Neural progenitor cell (in vitro differentiated cells): ENCODE results near the gene TLL1. TPM values are rescaled to one million over a fixed set of nuclear protein-coding genes. Genes with fewer than 3 reads are reported as not detected.

Experiments used
- DNase-seq: peaks from one replicate; pipeline ENCODE4 v3.0.0-alpha.2; 2016; ENCODE audit warnings: low spot score
- H2AFZ ChIP-seq: fragments of 200-600 bp; sonication (generic); replicated peaks from 2 replicates; pipeline ENCODE4 v1.6.1; 2016; ENCODE audit warnings: antibody characterized with exemption
- H3F3A ChIP-seq: fragments of 200-600 bp; sonication (generic); 2 replicates; pipeline ENCODE4 v1.6.1; 2016; ENCODE audit warnings: antibody characterized with exemption, low read depth
- H3K27ac ChIP-seq: fragments of 200-600 bp; sonication (generic); 2 replicates; pipeline ENCODE4 v1.5.1; 2016; ENCODE audit warnings: mild to moderate bottlenecking
- H3K27me3 ChIP-seq: fragments of 200-600 bp; sonication (generic); 2 replicates; pipeline ENCODE4 v1.6.1; 2016; ENCODE audit warnings: mild to moderate bottlenecking, moderate library complexity
- H3K36me3 ChIP-seq: fragments of 200-600 bp; sonication (generic); 2 replicates; pipeline ENCODE4 v1.5.1; 2016
- H3K4me1 ChIP-seq: fragments of 200-600 bp; sonication (generic); 2 replicates; pipeline ENCODE4 v1.6.1; 2016; ENCODE audit warnings: mixed run types
- H3K4me2 ChIP-seq: fragments of 200-600 bp; sonication (generic); 2 replicates; pipeline ENCODE4 v1.6.1; 2016
- H3K4me3 ChIP-seq: fragments of 200-600 bp; sonication (generic); 2 replicates; pipeline ENCODE4 v1.5.1; 2016
- H3K79me2 ChIP-seq: fragments of 200-600 bp; sonication (generic); 2 replicates; pipeline ENCODE4 v1.6.1; 2016; ENCODE audit warnings: low read depth
- H3K9ac ChIP-seq: fragments of 200-600 bp; sonication (generic); 2 replicates; pipeline ENCODE4 v1.6.1; 2016
- H3K9me3 ChIP-seq: fragments of 200-600 bp; sonication (generic); 2 replicates; pipeline ENCODE4 v1.5.1; 2016; ENCODE audit warnings: low read depth
- H4K20me1 ChIP-seq: fragments of 200-600 bp; sonication (generic); 2 replicates; pipeline ENCODE4 v1.6.1; 2016; ENCODE audit warnings: low read depth
- H3K27ac Mint-ChIP-seq: 3 replicates; pipeline ENCODE4 v1.8.0; 2021; ENCODE audit warnings: mixed read lengths
- H3K27me3 Mint-ChIP-seq: 2 replicates; pipeline ENCODE4 v1.8.0; 2022; ENCODE audit warnings: low read depth, mild to moderate bottlenecking, inconsistent platforms, moderate library complexity, mixed read lengths; ENCODE audit not compliant: insufficient read depth
- H3K36me3 Mint-ChIP-seq: 3 replicates; pipeline ENCODE4 v1.8.0; 2021; ENCODE audit warnings: mixed read lengths
- H3K4me1 Mint-ChIP-seq: 3 replicates; pipeline ENCODE4 v1.8.0; 2021; ENCODE audit warnings: mixed read lengths
- H3K4me3 Mint-ChIP-seq: 3 replicates; pipeline ENCODE4 v1.8.0; 2021; ENCODE audit warnings: mild to moderate bottlenecking, moderate library complexity, mixed read lengths
- H3K9me3 Mint-ChIP-seq: 3 replicates; pipeline ENCODE4 v1.8.0; 2020; ENCODE audit warnings: mixed read lengths
- CTCF ChIP-seq: fragments of 200-600 bp; sonication (generic); IDR thresholded peaks from 2 replicates; pipeline ENCODE4 v1.5.1; 2017; ENCODE audit warnings: antibody characterized with exemption, mild to moderate bottlenecking
- EZH2 ChIP-seq: fragments of 200-600 bp; sonication (generic); IDR thresholded peaks from 2 replicates; pipeline ENCODE4 v1.6.1; 2017; ENCODE audit warnings: antibody characterized with exemption, mild to moderate bottlenecking, moderate library complexity
- EZH2phosphoT487 ChIP-seq: fragments of 200-600 bp; sonication (generic); IDR thresholded peaks from 2 replicates; pipeline ENCODE4 v1.6.1; 2017; ENCODE audit warnings: antibody characterized with exemption
- total RNA-seq: library from RNA; depleted of rRNA; stranded (reverse); fragments of >200 nt; gene quantifications from 2 replicates; pipeline ENCODE4 v1.2.3, GENCODE V29; 2015; ENCODE audit warnings: low replicate concordance

Gene TLL1
- total RNA-seq, 1 donor from 2014 or later = 0.22 TPM

DNA sequence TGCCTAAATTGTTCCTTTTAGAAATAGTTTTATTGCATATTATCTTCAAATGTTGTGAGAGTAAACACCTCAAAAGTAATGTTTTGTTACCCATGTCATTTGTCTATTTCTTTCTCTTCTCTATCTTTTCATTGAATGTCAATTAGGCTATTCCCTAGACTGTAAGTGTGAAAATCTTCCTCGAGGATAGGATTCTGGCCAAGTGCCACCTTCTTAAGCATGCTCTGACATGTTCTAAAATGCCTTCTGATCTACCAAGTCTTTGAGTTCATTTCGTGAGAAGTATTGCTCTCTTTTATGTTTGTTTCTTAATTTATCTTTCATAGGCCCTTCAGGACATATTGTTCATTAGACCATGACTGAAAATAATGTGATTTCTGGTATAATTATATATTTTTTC, 44.1 kb upstream of the TLL1 start:
- H4K20me1 ChIP-seq = no peaks in the 10 kb centered on the region
- H3K36me3 ChIP-seq = no peaks in the 10 kb centered on the region
- no peak for DNase-seq
- no peak overlapping the region for H3K4me3 Mint-ChIP-seq
- no peaks in the 10 kb centered on the region for H3K4me1 Mint-ChIP-seq
- H3K27me3 Mint-ChIP-seq = no peaks in the 10 kb centered on the region
- peaks cover 9% of the 10 kb centered on the region for H3K4me1 ChIP-seq
- no peaks in the 10 kb centered on the region for H3K9me3 ChIP-seq
- H3K9ac ChIP-seq = no peak overlapping the region
- no peak overlapping the region for H3K27ac Mint-ChIP-seq
- no peaks in the 10 kb centered on the region for H3F3A ChIP-seq
- H3K27me3 ChIP-seq = no peaks in the 10 kb centered on the region
- H2AFZ ChIP-seq = peak overlapping the region; percentile 13
- H3K4me2 ChIP-seq = no peak overlapping the region
- H3K79me2 ChIP-seq = no peaks in the 10 kb centered on the region
- no peaks in the 10 kb centered on the region for H3K36me3 Mint-ChIP-seq
- no peaks in the 10 kb centered on the region for H3K9me3 Mint-ChIP-seq
- no peak overlapping the region for H3K27ac ChIP-seq
- no peak overlapping the region for H3K4me3 ChIP-seq
- TF ChIP-seq EZH2 = no peak
- no peak for TF ChIP-seq EZH2phosphoT487
- TF ChIP-seq CTCF = no peak

GRCh38 chr4:165834116-165834515, 38.9 kb upstream of the TLL1 start:
- no peak overlapping the region for H2AFZ ChIP-seq
- no peaks in the 10 kb centered on the region for H3K4me1 Mint-ChIP-seq

DNA sequence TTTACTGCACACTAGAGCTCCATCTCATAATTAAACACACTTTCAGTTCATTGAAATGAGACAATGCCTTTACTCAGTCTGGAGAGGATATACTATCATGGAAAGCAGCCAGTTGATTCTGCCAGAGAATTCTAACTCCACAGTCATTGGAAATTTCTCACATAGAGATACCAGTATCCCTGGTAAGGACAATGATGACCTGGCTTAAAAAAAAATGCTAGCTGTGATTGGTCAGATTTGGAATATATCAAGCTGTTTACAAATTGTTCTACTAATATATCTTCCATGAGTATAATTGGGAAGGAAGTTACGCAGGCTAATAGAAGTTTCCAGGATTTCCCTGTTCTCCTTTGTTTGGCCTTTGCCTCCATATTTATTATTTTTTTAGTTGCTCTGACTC, 34.5 kb upstream of the TLL1 start:
- Histone ChIP-seq H3F3A (no peaks in the 10 kb centered on the region), H3K4me2 (no peak overlapping the region), H3K9ac (no peak overlapping the region), H3K4me1 (peaks cover 6% of the 10 kb centered on the region), H3K27me3 (no peaks in the 10 kb centered on the region), H3K9me3 (no peaks in the 10 kb centered on the region), H4K20me1 (no peaks in the 10 kb centered on the region), H3K36me3 (no peaks in the 10 kb centered on the region), H3K4me3 (no peak overlapping the region), H3K27ac (no peak overlapping the region), H3K79me2 (no peaks in the 10 kb centered on the region), H2AFZ (no peak overlapping the region)
- DNase-seq = no peak
- no peak for TF ChIP-seq EZH2phosphoT487
- no peak for TF ChIP-seq EZH2
- TF ChIP-seq CTCF = no peak
- H3K9me3 Mint-ChIP-seq = no peaks in the 10 kb centered on the region
- H3K27ac Mint-ChIP-seq = no peak overlapping the region
- H3K4me1 Mint-ChIP-seq = no peaks in the 10 kb centered on the region
- no peak overlapping the region for H3K4me3 Mint-ChIP-seq
- H3K36me3 Mint-ChIP-seq = no peaks in the 10 kb centered on the region
- peaks cover 2% of the 10 kb centered on the region for H3K27me3 Mint-ChIP-seq

More at GRCh38 chr4:165834116-165834515, 38.9 kb upstream of the TLL1 start:
- no peak for DNase-seq
- Mint-ChIP-seq H3K27ac (no peak overlapping the region), H3K4me3 (no peak overlapping the region), H3K9me3 (no peaks in the 10 kb centered on the region), H3K27me3 (peaks cover 2% of the 10 kb centered on the region), H3K36me3 (no peaks in the 10 kb centered on the region)
- no peak overlapping the region for H3K4me2 ChIP-seq
- H3K9me3 ChIP-seq = no peaks in the 10 kb centered on the region
- H3F3A ChIP-seq = no peaks in the 10 kb centered on the region
- no peaks in the 10 kb centered on the region for H4K20me1 ChIP-seq
- H3K79me2 ChIP-seq = no peaks in the 10 kb centered on the region
- no peak overlapping the region for H3K4me3 ChIP-seq
- H3K27me3 ChIP-seq = no peaks in the 10 kb centered on the region
- H3K9ac ChIP-seq = no peak overlapping the region
- peaks cover 12% of the 10 kb centered on the region for H3K4me1 ChIP-seq
- no peak overlapping the region for H3K27ac ChIP-seq
- H3K36me3 ChIP-seq = no peaks in the 10 kb centered on the region
- no peak for TF ChIP-seq EZH2phosphoT487

- no peak overlapping the region for H3K4me3 Mint-ChIP-seq
- no peaks in the 10 kb centered on the region for H3K4me1 Mint-ChIP-seq
- H3K79me2 ChIP-seq = no peaks in the 10 kb centered on the region
These were observed 33.3 kb upstream of the TLL1 start for GRCh38 chr4:165839615-165840333.

More at GRCh38 chr4:165839615-165840333, 33.3 kb upstream of the TLL1 start:
- H3K36me3 Mint-ChIP-seq = no peaks in the 10 kb centered on the region
- Histone ChIP-seq H3K27me3 (no peaks in the 10 kb centered on the region), H3K9ac (no peak overlapping the region), H3K36me3 (no peaks in the 10 kb centered on the region), H3K4me1 (no peaks in the 10 kb centered on the region), H4K20me1 (no peaks in the 10 kb centered on the region), H3K27ac (no peak overlapping the region), H3F3A (no peaks in the 10 kb centered on the region), H3K9me3 (no peaks in the 10 kb centered on the region), H3K4me3 (no peak overlapping the region), H3K4me2 (no peak overlapping the region), H2AFZ (no peak overlapping the region)
- no peak for TF ChIP-seq CTCF
- no peak for TF ChIP-seq EZH2phosphoT487
- no peak for TF ChIP-seq EZH2
- H3K9me3 Mint-ChIP-seq = no peaks in the 10 kb centered on the region
- no peak for DNase-seq
- H3K27ac Mint-ChIP-seq = no peak overlapping the region
- H3K27me3 Mint-ChIP-seq = peaks cover 2% of the 10 kb centered on the region
